Measurements from ENCODE around the gene RALGAPA2.

Gene RALGAPA2

GRCh38 chr20:20740541-20740940 is 28.1 kb upstream of the RALGAPA2 start:
- no peak for TF ChIP-seq CSDC2 (CRISPR knock-in tag; IDR thresholded peaks at IDR 0.05)
- no peak for ATAC-seq

- TF ChIP-seq TSHZ2 (CRISPR knock-in tag; IDR thresholded peaks at IDR 0.05) (no peak), OSR1 (CRISPR knock-in tag; IDR thresholded peaks at IDR 0.05) (no peak), PATZ1 (CRISPR knock-in tag; IDR thresholded peaks at IDR 0.05; ENCODE audit: borderline replicate concordance) (no peak), ZNF8 (CRISPR knock-in tag; IDR thresholded peaks at IDR 0.05) (no peak)
- ATAC-seq, result no peak
These were observed 24.7 kb upstream of the RALGAPA2 start for GRCh38 chr20:20737158-20737557.

- ATAC-seq, result no peak
- TF ChIP-seq POU6F1 (CRISPR knock-in tag; IDR thresholded peaks at IDR 0.05; ENCODE audit: borderline replicate concordance, low read depth), result no peak
- no peak for TF ChIP-seq ZNF70 (CRISPR knock-in tag; IDR thresholded peaks at IDR 0.05)
- no peak for TF ChIP-seq ZNF8 (CRISPR knock-in tag; IDR thresholded peaks at IDR 0.05)
- no peak for TF ChIP-seq TSHZ2 (CRISPR knock-in tag; IDR thresholded peaks at IDR 0.05)
- TF ChIP-seq PATZ1 (CRISPR knock-in tag; IDR thresholded peaks at IDR 0.05; ENCODE audit: borderline replicate concordance), result no peak
- TF ChIP-seq ZC3H10 (CRISPR knock-in tag; IDR thresholded peaks at IDR 0.05), result no peak
These were observed 23.9 kb upstream of the RALGAPA2 start for GRCh38 chr20:20736303-20736702.

GRCh38 chr20:20734475-20734948 is 22.1 kb upstream of the RALGAPA2 start:
- no peak for ATAC-seq
- no peak for TF ChIP-seq ISL1 (CRISPR knock-in tag; IDR thresholded peaks at IDR 0.05)
- no peak for TF ChIP-seq TOX (CRISPR knock-in tag; IDR thresholded peaks at IDR 0.05; ENCODE audit: borderline replicate concordance)
- TF ChIP-seq TCF4 (CRISPR knock-in tag; IDR thresholded peaks at IDR 0.05; ENCODE audit: borderline replicate concordance), result no peak
- no peak for TF ChIP-seq ZFP3 (CRISPR knock-in tag; IDR thresholded peaks at IDR 0.05)
- no peak for TF ChIP-seq SNAI2 (CRISPR knock-in tag; IDR thresholded peaks at IDR 0.05)
- no peak for TF ChIP-seq ZNF70 (CRISPR knock-in tag; IDR thresholded peaks at IDR 0.05)
- no peak for TF ChIP-seq CSDC2 (CRISPR knock-in tag; IDR thresholded peaks at IDR 0.05)

GRCh38 chr20:20733943-20734342 is 21.5 kb upstream of the RALGAPA2 start:
- no peak for ATAC-seq
- TF ChIP-seq CREB5 (CRISPR knock-in tag; IDR thresholded peaks at IDR 0.05; ENCODE audit: low read depth) (no peak), TCF4 (CRISPR knock-in tag; IDR thresholded peaks at IDR 0.05; ENCODE audit: borderline replicate concordance) (no peak), PATZ1 (CRISPR knock-in tag; IDR thresholded peaks at IDR 0.05; ENCODE audit: borderline replicate concordance) (no peak), ARNTL (CRISPR knock-in tag; IDR thresholded peaks at IDR 0.05; ENCODE audit: borderline replicate concordance, low read depth) (no peak), TSHZ2 (CRISPR knock-in tag; IDR thresholded peaks at IDR 0.05) (no peak)
